Measurements from ENCODE around the gene DNAH5.

- TF ChIP-seq POLR2A (IDR thresholded peaks at IDR 0.05) (no peak), CTCF (IDR thresholded peaks at IDR 0.05) (no peak)
Measured at GRCh38 chr5:13661272-13661671, 283.2 kb downstream of the DNAH5 start.

Data from esophagus squamous epithelium (tissue), 4 donors.